GM19239 (cell line): ENCODE data around the gene TMPRSS15.

Source experiments
- DNase-seq: peaks from one replicate; pipeline ENCODE4 v3.0.0; 2011; ENCODE audit warnings: low spot score; ENCODE audit not compliant: insufficient read length
- FAIRE-seq: peaks from 2 replicates; lab custom pipeline; 2011; peaks lifted over from hg19 to GRCh38; lab: Jason Lieb, UNC

TMPRSS15 gene

DNA sequence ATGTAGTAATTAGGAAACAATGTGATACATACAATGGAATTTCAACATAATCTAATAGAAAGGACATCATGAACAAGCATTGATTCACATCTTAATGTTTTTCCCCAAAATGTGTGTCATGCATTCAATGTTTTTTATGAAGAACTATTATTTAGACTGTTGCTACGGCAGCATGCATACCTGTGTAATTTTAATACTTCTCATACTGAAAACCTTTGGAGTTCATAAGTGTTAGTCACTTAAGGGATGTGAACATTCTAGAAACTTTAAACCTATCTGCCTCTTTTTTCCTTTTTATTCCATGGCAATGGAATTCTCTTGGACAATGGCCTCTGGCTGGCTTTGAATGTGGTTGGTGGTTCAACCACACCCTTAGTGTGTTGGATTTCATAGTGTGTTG lies 48.6 kb downstream of the TMPRSS15 start:
- FAIRE-seq = no peak

DNA sequence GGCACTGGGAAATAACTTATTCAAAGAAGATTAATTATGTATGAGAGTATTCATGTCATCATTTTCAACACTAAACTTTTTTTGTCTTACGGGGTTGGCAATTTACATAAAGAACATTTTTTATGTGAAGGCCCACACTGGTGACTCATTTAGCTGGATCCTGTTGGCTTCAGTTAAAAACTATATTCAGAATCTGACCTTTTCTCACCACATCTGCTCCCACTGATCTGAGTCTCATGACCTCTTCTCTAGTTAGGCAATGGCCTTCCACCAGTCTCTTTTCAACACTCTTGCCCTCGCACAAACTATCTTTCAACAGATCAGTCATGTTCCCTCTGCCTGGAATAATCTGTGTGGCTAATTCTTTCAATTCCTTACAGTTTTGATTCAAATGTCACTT lies 53.4 kb downstream of the TMPRSS15 start:
- DNase-seq = no peak
- FAIRE-seq = no peak

More for the DNA sequence above, 48.6 kb downstream of the TMPRSS15 start:
- no peak for DNase-seq

DNA sequence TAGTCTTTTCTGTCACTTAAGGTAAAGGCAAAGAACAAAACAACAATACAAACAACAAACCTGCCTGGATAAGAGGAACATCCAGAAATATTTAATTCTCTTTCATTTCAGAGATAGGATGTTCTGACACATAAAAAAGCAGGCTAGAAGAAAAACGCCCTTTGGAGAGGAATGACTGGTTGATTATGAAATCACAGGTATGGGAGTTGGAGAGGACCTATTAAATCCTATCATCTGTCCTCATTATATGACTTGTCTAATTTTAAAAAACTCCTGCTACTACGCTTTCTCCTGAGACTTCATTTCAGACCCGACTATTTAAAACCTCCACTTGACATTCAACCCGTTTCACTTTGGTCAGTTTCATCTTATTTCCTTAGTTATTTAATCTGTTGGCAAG lies 54.1 kb downstream of the TMPRSS15 start:
- DNase-seq (no peak), FAIRE-seq (no peak)

DNA sequence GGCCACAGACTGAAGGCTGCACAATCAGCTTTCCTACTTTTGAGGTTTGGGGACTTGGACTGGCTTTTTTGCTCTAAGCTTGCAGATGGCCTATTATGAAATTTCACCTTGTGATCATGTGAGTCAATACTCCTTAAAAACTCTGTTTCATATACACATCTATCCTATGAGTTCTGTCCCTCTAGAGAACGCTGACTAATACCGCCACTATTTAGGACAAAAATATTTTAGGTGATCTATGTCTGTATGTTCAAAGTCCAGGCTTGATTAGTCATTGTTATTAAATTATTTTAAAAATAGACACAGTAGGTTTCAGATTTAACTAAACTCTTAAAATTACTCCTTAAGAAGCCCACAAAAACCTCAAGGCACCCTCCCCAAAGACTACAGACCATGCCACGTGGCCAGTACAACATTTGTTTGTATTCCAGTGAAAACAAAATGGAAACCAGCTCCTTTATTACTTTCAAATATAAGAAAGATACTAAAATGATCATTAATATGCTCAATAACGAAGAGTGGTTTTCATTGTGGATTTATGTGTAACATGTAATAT lies 63.1 kb downstream of the TMPRSS15 start:
- DNase-seq (no peak), FAIRE-seq (no peak)

DNA sequence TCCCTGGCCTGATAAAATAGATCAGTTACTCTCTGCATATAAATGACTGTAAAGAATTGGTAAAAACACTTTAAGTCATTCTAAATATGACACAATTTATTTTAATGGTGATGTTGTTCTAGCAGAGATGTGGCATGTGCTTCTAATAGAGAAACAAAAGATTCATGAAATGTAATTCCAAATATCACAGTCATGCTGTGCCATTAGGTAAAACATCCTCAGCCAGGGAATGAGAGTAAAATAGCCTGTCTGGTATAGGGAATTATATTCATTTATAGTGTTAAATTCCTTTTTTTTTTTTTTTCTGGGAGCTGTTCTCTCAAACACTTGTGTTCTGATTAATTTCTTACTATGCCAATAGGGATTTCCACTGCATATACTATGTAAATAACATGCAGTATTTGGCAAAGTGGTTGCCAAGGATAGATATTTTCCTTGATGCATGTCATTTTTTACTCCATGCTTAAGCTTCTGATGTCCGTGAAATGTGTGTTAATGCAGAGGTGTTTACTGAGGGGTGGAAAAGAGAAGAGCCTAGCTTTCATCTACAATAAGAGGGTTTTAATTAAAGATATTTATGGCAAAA lies 67.8 kb downstream of the TMPRSS15 start:
- FAIRE-seq (no peak), DNase-seq (no peak)

DNA sequence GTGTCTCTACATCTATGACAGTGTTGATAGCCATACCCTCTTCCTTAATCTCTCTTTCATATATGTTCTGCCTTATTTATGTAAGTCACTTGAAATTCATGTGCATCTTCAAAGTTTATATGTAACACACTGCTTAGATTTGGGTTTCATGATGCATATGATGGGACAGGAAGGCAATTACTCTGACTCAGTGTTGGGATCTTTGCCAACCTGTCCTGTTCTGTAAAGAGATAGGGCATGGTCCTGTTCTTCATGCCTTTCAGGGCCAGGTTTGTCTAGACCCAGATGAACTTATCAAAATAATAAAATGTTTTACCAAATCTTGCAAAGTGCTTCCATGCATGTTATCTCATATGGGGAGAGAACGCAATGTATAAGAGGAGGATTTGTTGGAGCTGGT lies 69.5 kb downstream of the TMPRSS15 start:
- DNase-seq = no peak
- no peak for FAIRE-seq

DNA sequence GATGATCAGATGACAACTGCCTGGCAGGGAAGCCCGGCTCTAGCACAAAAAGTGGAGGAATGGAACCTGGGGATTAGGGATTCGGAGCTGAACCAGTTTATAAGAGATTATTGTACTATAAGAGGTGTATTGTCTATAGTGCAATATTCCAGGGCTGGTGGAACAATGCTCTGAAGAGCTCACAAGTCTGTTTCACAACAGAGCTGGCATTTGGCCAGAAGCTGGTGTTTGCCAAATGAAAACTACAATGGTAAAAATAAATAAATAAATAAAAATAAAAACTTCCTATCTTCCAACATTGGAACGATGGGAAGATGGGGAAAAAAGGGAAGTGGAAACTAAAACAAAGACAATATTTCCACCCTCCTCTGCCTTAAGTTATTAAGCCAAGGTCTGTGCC lies 85.4 kb downstream of the TMPRSS15 start:
- DNase-seq = no peak
- FAIRE-seq = no peak

DNA sequence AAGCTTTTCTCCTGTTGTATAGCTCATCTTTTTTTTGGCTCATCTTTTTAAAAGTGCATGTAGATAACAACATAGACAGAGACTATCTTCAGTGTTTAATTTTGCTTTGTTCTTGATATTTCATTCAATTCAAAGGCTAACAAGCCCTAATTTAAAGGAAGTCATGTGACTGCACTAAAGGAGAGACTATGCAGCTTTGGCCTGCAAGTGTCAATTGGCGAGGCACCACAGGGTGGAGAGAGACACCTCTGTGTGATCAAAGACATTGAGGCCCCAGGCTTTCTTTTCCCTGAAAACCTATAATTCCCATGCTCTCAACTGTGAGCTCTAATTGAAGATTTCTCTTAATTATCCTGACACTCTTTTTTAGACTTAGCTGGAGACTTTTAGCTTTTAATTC lies 105.4 kb downstream of the TMPRSS15 start:
- no peak for DNase-seq
- no peak for FAIRE-seq

DNA sequence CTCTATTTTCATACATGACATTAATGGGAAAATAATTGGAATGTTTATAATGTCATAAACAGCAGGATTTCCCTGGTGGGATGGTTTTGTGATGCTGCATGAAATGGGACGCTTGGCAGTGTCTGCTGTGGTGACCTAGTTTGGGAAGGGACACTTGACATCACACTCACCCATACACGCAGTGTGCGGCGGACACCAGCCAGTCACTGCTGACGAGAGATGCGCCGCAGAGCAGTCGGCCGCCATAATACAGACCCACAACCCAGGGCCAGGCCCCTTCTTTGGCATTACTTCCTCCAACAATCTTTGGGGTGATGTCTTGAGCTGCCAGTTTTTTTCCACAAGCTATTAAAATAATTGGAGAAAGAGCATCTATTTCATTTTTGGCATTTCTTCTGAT lies 109.5 kb downstream of the TMPRSS15 start:
- FAIRE-seq = no peak

DNA sequence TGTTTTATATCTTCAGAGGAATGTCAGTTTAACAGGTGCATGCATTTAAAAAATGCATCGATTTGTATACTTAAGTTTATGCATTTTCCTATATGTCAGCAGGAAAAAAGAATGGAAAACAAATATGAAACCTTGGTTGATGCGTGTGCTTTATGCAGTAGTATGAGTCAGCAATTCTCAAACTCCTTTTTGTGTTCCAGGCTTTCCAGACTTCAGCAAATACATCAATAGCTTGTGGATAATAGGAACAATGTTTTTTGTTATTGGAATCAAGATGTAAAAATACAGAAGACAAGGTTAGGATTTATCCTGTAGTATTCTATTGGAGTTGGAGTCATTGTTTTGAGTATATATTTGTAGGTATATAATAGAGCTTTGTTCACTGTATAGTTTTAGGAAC lies 113.7 kb downstream of the TMPRSS15 start:
- DNase-seq (no peak), FAIRE-seq (no peak)

More for the DNA sequence above, 109.5 kb downstream of the TMPRSS15 start:
- no peak for DNase-seq

DNA sequence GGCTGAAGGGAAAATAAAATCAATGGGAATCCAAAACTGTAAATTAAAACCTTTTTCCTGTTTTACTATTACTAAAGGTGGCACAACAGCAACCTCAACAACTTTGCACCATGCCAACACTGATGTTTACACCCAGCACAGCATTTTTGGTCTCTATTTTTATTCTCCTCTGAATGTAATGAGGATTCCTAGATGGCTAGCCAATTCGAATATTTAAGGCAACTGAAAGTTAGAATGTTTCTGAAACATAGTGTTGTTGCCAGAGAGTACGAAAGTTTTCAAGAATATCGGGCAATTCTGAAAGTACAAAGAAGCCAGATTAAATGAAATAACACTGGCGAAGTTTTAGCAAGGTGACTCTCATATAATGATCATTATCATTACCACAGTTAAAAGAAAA lies 118.2 kb downstream of the TMPRSS15 start:
- FAIRE-seq (no peak), DNase-seq (no peak)

DNA sequence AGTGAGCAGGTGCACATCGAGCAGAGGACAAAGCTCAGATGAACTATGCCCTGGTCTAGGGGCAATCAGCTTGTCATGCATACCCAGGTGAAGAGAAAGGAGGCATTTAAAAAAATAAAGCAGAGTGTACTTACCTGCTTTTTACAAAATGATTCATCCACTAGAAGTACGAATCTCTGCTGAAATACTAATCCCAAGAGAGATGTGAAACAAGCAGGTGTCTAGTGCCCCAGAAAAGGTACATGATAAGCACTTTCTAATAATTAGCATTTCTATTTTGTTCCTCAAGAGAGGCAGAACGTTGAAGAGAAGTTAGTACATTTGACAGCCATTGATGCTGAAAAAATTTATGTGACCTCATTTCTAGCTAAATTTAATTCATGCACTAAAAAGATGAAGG lies 127.8 kb downstream of the TMPRSS15 start:
- FAIRE-seq (no peak), DNase-seq (no peak)

DNA sequence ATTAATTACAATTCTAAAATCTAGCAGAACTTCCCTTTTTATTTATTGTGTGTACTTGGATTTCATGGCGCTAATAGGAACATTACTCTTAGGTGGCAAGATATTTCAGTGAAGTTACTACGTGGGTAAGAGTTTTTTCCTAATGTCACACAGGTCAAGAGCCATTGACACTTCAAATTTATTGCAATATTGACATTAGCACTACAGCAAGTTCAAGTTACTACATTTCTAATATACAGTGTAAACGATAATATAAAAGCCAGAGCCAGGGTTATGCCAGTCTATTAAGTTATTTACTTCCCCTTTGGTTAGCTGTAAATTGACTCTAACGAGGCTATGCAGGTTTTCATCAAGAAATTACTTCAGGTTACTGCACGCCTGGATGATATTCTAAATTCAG lies 129.2 kb downstream of the TMPRSS15 start:
- DNase-seq = no peak
- FAIRE-seq = no peak

DNA sequence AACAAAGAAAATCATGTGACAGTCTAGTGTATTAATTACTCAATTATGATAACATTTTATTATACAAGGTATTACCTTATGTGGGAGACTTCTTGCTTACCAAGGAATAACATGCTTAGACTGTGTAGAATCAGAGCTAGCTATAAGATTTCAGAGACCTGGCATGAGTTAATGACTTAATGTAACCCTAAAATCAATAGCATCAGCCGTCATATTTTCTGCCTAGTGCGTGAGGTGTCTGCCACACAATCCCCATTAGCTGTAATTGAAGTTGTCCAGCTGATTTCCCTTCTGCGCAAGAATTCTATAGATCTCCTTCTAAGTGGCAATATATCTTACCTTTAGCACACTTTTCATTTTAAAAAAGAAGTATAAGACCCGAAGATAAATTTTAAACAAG lies 130.2 kb downstream of the TMPRSS15 start:
- no peak for FAIRE-seq
- DNase-seq = no peak

DNA sequence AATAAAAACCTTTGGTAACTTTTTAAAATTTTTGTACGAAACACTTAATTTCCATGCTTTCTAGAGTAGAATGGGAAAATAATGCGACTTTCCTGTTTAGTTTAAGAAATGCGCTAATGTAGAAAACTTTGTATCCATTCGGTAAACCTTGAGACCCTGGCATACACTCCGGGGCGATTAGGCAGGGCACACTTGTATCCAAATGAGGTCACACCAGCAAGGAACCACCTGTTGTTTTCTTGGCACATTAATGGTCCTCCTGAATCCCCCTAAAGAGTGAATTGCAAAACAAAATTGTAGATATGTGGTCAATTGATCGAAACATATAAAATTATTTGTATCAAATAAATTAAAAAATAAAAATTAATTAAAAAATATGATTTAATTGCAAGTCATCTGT lies 133.7 kb downstream of the TMPRSS15 start:
- DNase-seq (no peak), FAIRE-seq (no peak)

DNA sequence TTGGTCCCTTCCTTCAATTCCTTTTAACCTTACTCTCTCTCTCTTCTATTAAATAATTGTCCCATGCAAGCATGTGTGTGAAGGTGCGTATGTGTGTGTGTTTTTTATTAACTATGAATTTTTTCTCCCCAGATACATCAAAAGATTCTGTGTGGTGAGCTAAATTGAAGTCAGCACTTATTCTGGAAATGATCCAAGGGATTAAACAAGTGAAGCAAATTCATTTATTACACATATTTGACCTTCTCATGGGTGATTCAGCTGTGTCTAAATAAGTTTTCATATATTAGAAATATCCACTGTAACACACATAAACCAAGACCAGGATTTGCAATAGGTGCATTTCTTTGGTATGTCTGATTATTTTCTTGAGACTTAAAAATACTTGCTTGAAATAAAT lies 134.7 kb downstream of the TMPRSS15 start:
- no peak for DNase-seq
- FAIRE-seq = no peak

DNA sequence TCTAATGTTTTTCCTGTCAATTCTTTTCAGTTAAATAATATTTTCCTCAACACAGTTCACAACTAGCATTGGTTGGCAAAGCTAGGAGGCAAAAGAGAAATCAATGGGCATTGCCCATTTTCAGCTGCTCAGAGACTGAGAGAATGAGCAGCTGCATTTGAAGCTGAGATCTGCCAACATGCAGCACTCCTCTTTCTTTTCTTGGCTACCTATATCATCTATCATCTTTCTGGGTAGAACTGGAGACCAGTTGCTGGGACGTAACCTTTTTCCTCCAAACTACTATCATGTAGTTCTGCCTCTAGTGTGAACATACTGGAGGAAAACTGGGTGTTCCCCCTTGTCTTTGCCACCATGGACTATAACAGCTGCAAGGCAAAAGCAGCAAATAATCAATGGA lies 136.1 kb downstream of the TMPRSS15 start:
- no peak for DNase-seq
- no peak for FAIRE-seq

DNA sequence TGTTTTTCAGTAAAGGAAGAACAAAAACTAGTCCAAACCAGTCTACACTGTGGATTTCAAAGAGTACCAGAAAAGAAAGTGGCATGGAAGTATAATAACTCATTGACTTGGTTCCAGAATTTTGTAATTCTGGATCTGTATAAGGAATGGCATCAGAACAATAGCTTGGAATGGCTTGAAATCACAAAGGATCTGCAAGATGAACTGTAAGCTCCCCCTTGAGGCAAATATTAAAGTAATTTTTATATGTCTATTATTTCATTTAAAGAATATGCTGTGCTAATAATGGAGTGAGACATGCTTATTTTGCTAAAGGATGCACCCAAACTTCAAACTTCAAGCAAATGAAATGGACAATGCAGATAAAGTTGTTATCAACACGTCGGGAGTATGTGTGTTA lies 137.6 kb downstream of the TMPRSS15 start:
- DNase-seq (no peak), FAIRE-seq (no peak)

DNA sequence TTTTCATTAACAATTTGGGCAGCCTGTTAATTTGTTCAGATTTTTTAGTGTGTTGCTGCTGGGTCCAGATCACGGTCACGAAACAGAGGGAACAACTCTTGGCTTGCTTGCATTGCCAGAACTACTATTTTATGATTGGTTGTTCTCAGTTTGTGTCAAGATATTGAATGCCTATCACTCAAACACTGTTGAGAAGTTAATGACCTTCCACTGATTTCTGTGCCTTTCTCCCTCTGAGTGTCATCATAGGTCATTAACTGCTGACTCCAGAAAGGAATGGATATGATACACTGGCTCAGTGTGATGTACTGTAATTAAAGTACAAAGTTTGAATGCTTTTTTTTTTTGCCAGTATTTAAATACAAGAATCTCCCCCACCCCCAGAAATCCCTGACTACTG lies 149.8 kb downstream of the TMPRSS15 start:
- no peak for DNase-seq
- no peak for FAIRE-seq

DNA sequence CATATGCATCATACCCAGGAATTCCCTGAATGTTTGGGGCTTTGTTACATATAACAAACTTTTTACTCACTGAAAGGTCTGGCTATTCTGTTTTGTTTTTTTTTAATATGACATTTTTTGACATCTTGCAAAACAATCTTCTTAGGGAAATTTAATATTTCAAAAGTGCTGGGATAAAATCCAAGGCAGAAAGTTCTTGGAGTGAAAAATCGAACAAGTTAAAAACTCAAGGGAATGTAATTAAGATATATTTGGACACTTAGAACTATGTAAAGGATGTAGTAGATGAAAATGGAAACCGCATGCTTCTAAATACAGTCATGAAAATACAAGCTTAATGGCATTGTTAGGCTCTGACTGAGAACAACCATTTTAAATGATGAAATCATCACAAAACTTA lies 150.4 kb downstream of the TMPRSS15 start:
- FAIRE-seq (no peak), DNase-seq (no peak)

DNA sequence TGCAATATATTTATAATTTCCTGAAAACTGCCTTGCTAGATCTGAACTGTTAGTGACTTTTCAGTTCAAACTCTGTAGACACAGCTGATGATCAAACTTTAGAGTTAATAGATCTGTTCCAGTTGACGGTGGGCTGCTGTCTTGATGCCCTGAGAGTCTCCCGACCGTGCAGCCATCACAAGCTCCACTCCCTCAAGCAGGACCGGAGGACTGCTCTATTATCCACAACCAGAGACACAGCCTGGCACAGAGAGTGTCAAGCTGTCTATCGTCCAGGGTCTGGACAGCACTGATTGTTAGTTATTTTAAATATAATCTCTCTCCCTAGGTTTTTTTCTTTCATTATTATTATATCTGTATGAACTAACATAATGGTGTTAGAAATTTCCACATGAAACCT lies 150.9 kb downstream of the TMPRSS15 start:
- DNase-seq = no peak
- FAIRE-seq = no peak

DNA sequence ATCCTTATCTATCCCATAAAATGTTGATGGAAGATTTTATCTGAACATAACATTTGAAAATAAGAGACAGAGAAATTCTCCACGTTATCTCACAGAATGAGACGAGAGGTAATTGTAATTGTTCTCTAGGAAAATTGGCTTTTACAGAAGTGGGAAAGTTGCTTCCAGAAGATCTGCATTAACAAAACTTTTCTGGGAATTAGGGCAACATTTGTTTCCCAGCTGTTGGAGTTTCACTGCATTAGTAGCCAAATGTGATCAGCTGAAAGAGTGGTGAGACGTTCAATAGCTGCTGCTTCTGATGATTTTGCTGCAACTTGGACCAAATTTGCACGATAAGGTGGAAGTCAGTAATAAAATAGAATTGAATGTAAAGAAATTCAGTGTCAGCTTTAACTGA lies 151.3 kb downstream of the TMPRSS15 start:
- no peak for FAIRE-seq

DNA sequence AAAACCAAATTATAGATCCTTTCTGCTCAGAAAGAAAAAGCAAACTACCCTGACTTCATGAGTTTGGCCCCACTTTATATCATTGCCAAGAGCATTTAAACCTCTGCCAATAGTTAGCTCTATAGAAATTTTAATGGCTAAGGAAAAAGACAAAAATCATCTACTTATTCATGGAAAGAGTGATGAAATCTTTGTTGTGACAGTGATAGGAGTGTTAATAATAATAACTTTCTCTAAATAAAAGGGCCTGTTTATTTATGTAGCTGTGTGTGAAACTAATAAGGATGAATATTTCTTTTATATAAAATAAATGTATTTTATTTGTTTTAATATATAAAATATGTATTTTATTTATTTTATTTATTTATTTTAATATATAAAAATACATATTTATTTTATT lies 152.5 kb downstream of the TMPRSS15 start:
- no peak for DNase-seq

More for the DNA sequence above, 151.3 kb downstream of the TMPRSS15 start:
- no peak for DNase-seq

More for the DNA sequence above, 152.5 kb downstream of the TMPRSS15 start:
- FAIRE-seq = no peak
